HG02973 (cell line): Measurements from ENCODE around the gene PPP1R16B.
A peak's percentile ranks its signal among the peaks of the same experiment; 100 is the strongest.
"Not testable (repeated sequence)": the region's sequence is repeated elsewhere in the genome, so short reads cannot be mapped to it uniquely, and the experiment has no call there.

ENCODE experiments used
- ATAC-seq: cut with Tn5 transposase; IDR thresholded peaks from one replicate; pipeline ENCODE4 v1.9.1; 2021; ENCODE audit warnings: moderate library complexity; ENCODE audit not compliant: unreplicated experiment

The PPP1R16B gene

GRCh38 chr20:38843346-38843745 lies 37.8 kb downstream of the PPP1R16B start:
- no peak for ATAC-seq

GRCh38 chr20:38844963-38845362 lies 39.5 kb downstream of the PPP1R16B start:
- ATAC-seq: no peak

- no peak for ATAC-seq
Observed at GRCh38 chr20:38847840-38848239, 42.3 kb downstream of the PPP1R16B start.

- ATAC-seq: no peak
Observed at GRCh38 chr20:38853759-38854158, 48.3 kb downstream of the PPP1R16B start.

GRCh38 chr20:38854654-38855066 lies 49.2 kb downstream of the PPP1R16B start:
- ATAC-seq: no peak

- ATAC-seq: no peak
Observed at GRCh38 chr20:38855356-38855755, 49.9 kb downstream of the PPP1R16B start.

GRCh38 chr20:38856570-38856969 lies 51.1 kb downstream of the PPP1R16B start:
- ATAC-seq: no peak

- no peak for ATAC-seq
Observed at GRCh38 chr20:38857703-38858102, 52.2 kb downstream of the PPP1R16B start.

GRCh38 chr20:38859070-38859690 lies 53.7 kb downstream of the PPP1R16B start:
- peak; percentile 30 for ATAC-seq

GRCh38 chr20:38859857-38860256 lies 54.4 kb downstream of the PPP1R16B start:
- not testable (repeated sequence) for ATAC-seq

GRCh38 chr20:38861071-38861401 lies 55.5 kb downstream of the PPP1R16B start:
- no peak for ATAC-seq

GRCh38 chr20:38862226-38862625 lies 56.7 kb downstream of the PPP1R16B start:
- ATAC-seq: no peak

- peak; percentile 52 for ATAC-seq
Observed at GRCh38 chr20:38863024-38863851, 57.7 kb downstream of the PPP1R16B start.

- no peak for ATAC-seq
Observed at GRCh38 chr20:38864662-38865061, 59.2 kb downstream of the PPP1R16B start.

- ATAC-seq: no peak
Observed at GRCh38 chr20:38866265-38867061, 61.0 kb downstream of the PPP1R16B start.

GRCh38 chr20:38867062-38867359 lies 61.5 kb downstream of the PPP1R16B start:
- ATAC-seq: no peak

- ATAC-seq: no peak
Observed at GRCh38 chr20:38870733-38871559, 65.4 kb downstream of the PPP1R16B start.

GRCh38 chr20:38871560-38871953 lies 66.1 kb downstream of the PPP1R16B start:
- ATAC-seq: no peak

GRCh38 chr20:38872036-38872435 lies 66.5 kb downstream of the PPP1R16B start:
- no peak for ATAC-seq

- no peak for ATAC-seq
Observed at GRCh38 chr20:38872491-38873049, 67.1 kb downstream of the PPP1R16B start.
